Activated T-helper 17 cell treated with anti-CD3 and anti-CD28 coated beads, Interleukin-2, amount 50 U/mL, for 72 hours (primary cell): ENCODE data around the gene PFN2. TPM values are rescaled to one million over a fixed set of nuclear protein-coding genes. Genes with fewer than 3 reads are reported as not detected.
"Not testable (repeated sequence)": the region's sequence is repeated elsewhere in the genome, so short reads cannot be mapped to it uniquely, and the experiment has no call there.

ENCODE experiments used
- ATAC-seq: fragments of 150-1000 bp; cut with Tn5 transposase; replicated peaks from 2 replicates; pipeline ENCODE4 v1.10.0; 2021; ENCODE audit warnings: mild to moderate bottlenecking, moderate library complexity
- H3K27ac Mint-ChIP-seq: one replicate; pipeline ENCODE4 v1.8.0; 2022; ENCODE audit warnings: mixed read lengths
- H3K27me3 Mint-ChIP-seq: one replicate; pipeline ENCODE4 v1.8.0; 2022; ENCODE audit warnings: mixed read lengths
- H3K36me3 Mint-ChIP-seq: one replicate; pipeline ENCODE4 v1.8.0; 2022; ENCODE audit warnings: low read depth, mild to moderate bottlenecking, mixed read lengths
- H3K4me1 Mint-ChIP-seq: one replicate; pipeline ENCODE4 v1.8.0; 2022; ENCODE audit warnings: mixed read lengths
- H3K4me3 Mint-ChIP-seq: one replicate; pipeline ENCODE4 v1.8.0; 2022; ENCODE audit warnings: mild to moderate bottlenecking, mixed read lengths
- H3K9me3 Mint-ChIP-seq: one replicate; pipeline ENCODE4 v1.8.0; 2022; ENCODE audit warnings: mixed read lengths
- total RNA-seq, 2 donors: library from RNA; stranded (reverse); gene quantifications; one replicate each; pipeline ENCODE4 v1.2.3, GENCODE V29; 2022

PFN2 gene
- 1 to 10 TPM; 1.8 to 2.0 TPM for total RNA-seq

GRCh38 chr3:149970716-149971402, at the start of gene PFN2:
TSS of gene PFN2 (minus strand) at chr3:149970895. CDS start at chr3:149970856, 39 bp downstream.
- H3K9me3 Mint-ChIP-seq = no peaks in the 10 kb centered on the region
- H3K27ac Mint-ChIP-seq = peak within 1 kb of the TSS; percentile 70
- H3K36me3 Mint-ChIP-seq = peaks cover 6% of the 10 kb centered on the region
- ATAC-seq = peak; percentile 65
- H3K27me3 Mint-ChIP-seq = peaks cover 9% of the 10 kb centered on the region
- H3K4me3 Mint-ChIP-seq = peak within 1 kb of the TSS; percentile 86
- H3K4me1 Mint-ChIP-seq = peaks cover 10% of the 10 kb centered on the region

GRCh38 chr3:150015901-150016300, 45.2 kb upstream of the PFN2 start:
- no peak for ATAC-seq
- Mint-ChIP-seq H3K27ac (no peak overlapping the region), H3K4me3 (no peak overlapping the region), H3K27me3 (peaks cover 5% of the 10 kb centered on the region), H3K4me1 (no peaks in the 10 kb centered on the region), H3K36me3 (no peaks in the 10 kb centered on the region), H3K9me3 (no peaks in the 10 kb centered on the region)

- Mint-ChIP-seq H3K36me3 (no peaks in the 10 kb centered on the region), H3K27me3 (peaks cover 5% of the 10 kb centered on the region), H3K9me3 (no peaks in the 10 kb centered on the region), H3K4me3 (no peak overlapping the region), H3K4me1 (no peaks in the 10 kb centered on the region), H3K27ac (no peak overlapping the region)
- ATAC-seq = no peak
These were observed 44.1 kb upstream of the PFN2 start for GRCh38 chr3:150014782-150015181.

- no peak for ATAC-seq
- Mint-ChIP-seq H3K36me3 (no peaks in the 10 kb centered on the region), H3K4me3 (no peak overlapping the region), H3K27ac (no peak overlapping the region), H3K27me3 (peaks cover 5% of the 10 kb centered on the region), H3K4me1 (no peaks in the 10 kb centered on the region), H3K9me3 (no peaks in the 10 kb centered on the region)
These were observed 43.1 kb upstream of the PFN2 start for GRCh38 chr3:150013801-150014200.

GRCh38 chr3:150006794-150007193, 36.1 kb upstream of the PFN2 start:
- peak; percentile 31 for ATAC-seq
- Mint-ChIP-seq H3K27ac (no peak overlapping the region), H3K4me3 (no peak overlapping the region)

GRCh38 chr3:150005243-150006112, 34.8 kb upstream of the PFN2 start:
- no peaks in the 10 kb centered on the region for H3K4me1 Mint-ChIP-seq
- no peak overlapping the region for H3K27ac Mint-ChIP-seq
- H3K27me3 Mint-ChIP-seq = peaks cover 3% of the 10 kb centered on the region
- H3K4me3 Mint-ChIP-seq = no peak overlapping the region
- no peak for ATAC-seq
- no peaks in the 10 kb centered on the region for H3K9me3 Mint-ChIP-seq
- no peaks in the 10 kb centered on the region for H3K36me3 Mint-ChIP-seq

More at GRCh38 chr3:150006794-150007193, 36.1 kb upstream of the PFN2 start:
- Mint-ChIP-seq H3K9me3 (no peaks in the 10 kb centered on the region), H3K36me3 (no peaks in the 10 kb centered on the region), H3K27me3 (peaks cover 3% of the 10 kb centered on the region), H3K4me1 (no peaks in the 10 kb centered on the region)

- no peak overlapping the region for H3K4me3 Mint-ChIP-seq
- no peak overlapping the region for H3K27ac Mint-ChIP-seq
- H3K27me3 Mint-ChIP-seq = peaks cover 16% of the 10 kb centered on the region
- ATAC-seq = no peak
- no peaks in the 10 kb centered on the region for H3K4me1 Mint-ChIP-seq
- peaks cover 3% of the 10 kb centered on the region for H3K9me3 Mint-ChIP-seq
- no peaks in the 10 kb centered on the region for H3K36me3 Mint-ChIP-seq
These were observed 29.9 kb upstream of the PFN2 start for GRCh38 chr3:150000641-150001040.

GRCh38 chr3:149999421-149999820, 28.7 kb upstream of the PFN2 start:
- Mint-ChIP-seq H3K4me1 (no peaks in the 10 kb centered on the region), H3K27me3 (peaks cover 15% of the 10 kb centered on the region), H3K4me3 (no peak overlapping the region), H3K9me3 (peaks cover 4% of the 10 kb centered on the region), H3K27ac (no peak overlapping the region), H3K36me3 (no peaks in the 10 kb centered on the region)
- ATAC-seq = no peak

GRCh38 chr3:149998946-149999345, 28.3 kb upstream of the PFN2 start:
- Mint-ChIP-seq H3K27ac (no peak overlapping the region), H3K4me1 (no peaks in the 10 kb centered on the region), H3K9me3 (peaks cover 4% of the 10 kb centered on the region), H3K36me3 (no peaks in the 10 kb centered on the region), H3K4me3 (no peak overlapping the region), H3K27me3 (peaks cover 15% of the 10 kb centered on the region)
- ATAC-seq = no peak

- H3K27ac Mint-ChIP-seq = no peak overlapping the region
- H3K4me3 Mint-ChIP-seq = no peak overlapping the region
- peaks cover 9% of the 10 kb centered on the region for H3K9me3 Mint-ChIP-seq
- no peaks in the 10 kb centered on the region for H3K36me3 Mint-ChIP-seq
- no peaks in the 10 kb centered on the region for H3K4me1 Mint-ChIP-seq
- peaks cover 14% of the 10 kb centered on the region for H3K27me3 Mint-ChIP-seq
- ATAC-seq = no peak
These were observed 21.8 kb upstream of the PFN2 start for GRCh38 chr3:149992416-149993058.

- ATAC-seq = no peak
- H3K9me3 Mint-ChIP-seq = peaks cover 5% of the 10 kb centered on the region
- H3K27me3 Mint-ChIP-seq = peaks cover 14% of the 10 kb centered on the region
- H3K4me1 Mint-ChIP-seq = no peaks in the 10 kb centered on the region
- H3K36me3 Mint-ChIP-seq = no peaks in the 10 kb centered on the region
- H3K4me3 Mint-ChIP-seq = no peak overlapping the region
- no peak overlapping the region for H3K27ac Mint-ChIP-seq
These were observed 19.8 kb upstream of the PFN2 start for GRCh38 chr3:149990423-149990948.

- Mint-ChIP-seq H3K9me3 (peaks cover 5% of the 10 kb centered on the region), H3K4me3 (no peak overlapping the region), H3K27me3 (peaks cover 16% of the 10 kb centered on the region), H3K4me1 (no peaks in the 10 kb centered on the region), H3K27ac (no peak overlapping the region), H3K36me3 (no peaks in the 10 kb centered on the region)
- no peak for ATAC-seq
These were observed 18.6 kb upstream of the PFN2 start for GRCh38 chr3:149989307-149989706.

GRCh38 chr3:149983628-149984027, 12.9 kb upstream of the PFN2 start:
- Mint-ChIP-seq H3K36me3 (no peaks in the 10 kb centered on the region), H3K27ac (no peak overlapping the region), H3K9me3 (no peaks in the 10 kb centered on the region), H3K27me3 (peaks cover 12% of the 10 kb centered on the region), H3K4me3 (no peak overlapping the region), H3K4me1 (no peaks in the 10 kb centered on the region)
- no peak for ATAC-seq

- peaks cover 12% of the 10 kb centered on the region for H3K27me3 Mint-ChIP-seq
- not testable (repeated sequence) for ATAC-seq
These were observed 12.4 kb upstream of the PFN2 start for GRCh38 chr3:149983053-149983452.

More at GRCh38 chr3:149983053-149983452, 12.4 kb upstream of the PFN2 start:
- not testable (repeated sequence) for H3K27ac Mint-ChIP-seq, H3K9me3 Mint-ChIP-seq, H3K4me3 Mint-ChIP-seq, H3K36me3 Mint-ChIP-seq, H3K4me1 Mint-ChIP-seq
